Posterior cingulate gyrus (tissue), 11 donors: Measurements from ENCODE around the gene KCNQ1.

Experiments used
- DNase-seq, 10 donors: peaks; one replicate each; pipeline versions ENCODE4 v3.0.0 to v3.0.0-alpha.2; 2020 to 2021; ENCODE audit warnings: mixed read lengths in 3 of 10
- intact Hi-C: fragments of 100-400 bp; cut with DNase I; formaldehyde crosslinking; loops from one replicate; pipeline ENCODE4 v1.15.1; 2023

KCNQ1 gene

GRCh38 chr11:2782769-2783168 lies 338.0 kb downstream of the KCNQ1 start:
- DNase-seq = no peak
- intact Hi-C loops = no loop called here

- DNase-seq = no peak
- intact Hi-C loops = no loop called here
These were observed 338.8 kb downstream of the KCNQ1 start for GRCh38 chr11:2783536-2784082.

GRCh38 chr11:2787816-2788167 lies 343.0 kb downstream of the KCNQ1 start:
- DNase-seq = peak in 5 of 10 donors; percentile 2 to 46 (median 4)
- intact Hi-C loops = no loop called here

- intact Hi-C loops = no loop called here
- peak in 7 of 10 donors; percentile 3 to 54 (median 10) for DNase-seq
These were observed 343.6 kb downstream of the KCNQ1 start for GRCh38 chr11:2788168-2789071.

- intact Hi-C loops = no loop called here
- DNase-seq = peak in 5 of 10 donors; percentile 2 to 63 (median 13)
These were observed 344.5 kb downstream of the KCNQ1 start for GRCh38 chr11:2789331-2789730.

- DNase-seq = peak in 6 of 10 donors; percentile 0 to 72 (median 11)
- intact Hi-C loops = no loop called here
These were observed 345.2 kb downstream of the KCNQ1 start for GRCh38 chr11:2789791-2790567.

- DNase-seq = peak in 4 of 10 donors; percentile 8 to 72 (median 54)
- intact Hi-C loops = no loop called here
These were observed 345.7 kb downstream of the KCNQ1 start for GRCh38 chr11:2790568-2790921.

- intact Hi-C loops = no loop called here
- peak in 8 of 10 donors; percentile 4 to 70 (median 16) for DNase-seq
These were observed 346.3 kb downstream of the KCNQ1 start for GRCh38 chr11:2791139-2791520.

GRCh38 chr11:2791521-2792380 lies 346.9 kb downstream of the KCNQ1 start:
- DNase-seq = peak in 8 of 10 donors; percentile 4 to 80 (median 16)
- intact Hi-C loops = no loop called here

- DNase-seq = peak in 8 of 10 donors; percentile 4 to 83 (median 14)
- intact Hi-C loops = no loop called here
These were observed 347.8 kb downstream of the KCNQ1 start for GRCh38 chr11:2792381-2793250.

- intact Hi-C loops = no loop called here
- DNase-seq = peak in 3 of 10 donors; percentile 1 to 38 (median 30)
These were observed 348.9 kb downstream of the KCNQ1 start for GRCh38 chr11:2793701-2794045.

GRCh38 chr11:2794046-2794967 lies 349.5 kb downstream of the KCNQ1 start:
- intact Hi-C loops = no loop called here
- peak in 6 of 10 donors; percentile 4 to 77 (median 11) for DNase-seq

- intact Hi-C loops = no loop called here
- peak in 7 of 10 donors; percentile 3 to 81 (median 7) for DNase-seq
These were observed 350.1 kb downstream of the KCNQ1 start for GRCh38 chr11:2794968-2795322.

- peak in 6 of 10 donors; percentile 5 to 73 (median 10) for DNase-seq
- intact Hi-C loops = no loop called here
These were observed 350.7 kb downstream of the KCNQ1 start for GRCh38 chr11:2795491-2795991.

GRCh38 chr11:2796091-2796490 lies 351.3 kb downstream of the KCNQ1 start:
- peak in 7 of 10 donors; percentile 5 to 76 (median 24) for DNase-seq

GRCh38 chr11:2796508-2797113 lies 351.8 kb downstream of the KCNQ1 start:
- DNase-seq = peak in 8 of 10 donors; percentile 2 to 67 (median 13)
- intact Hi-C loops = no loop called here

More at GRCh38 chr11:2796091-2796490, 351.3 kb downstream of the KCNQ1 start:
- intact Hi-C loops = no loop called here

- intact Hi-C loops = no loop called here
- DNase-seq = peak in 8 of 10 donors; percentile 2 to 73 (median 16)
These were observed 352.4 kb downstream of the KCNQ1 start for GRCh38 chr11:2797121-2797711.
